A673 (cell line): ENCODE results near the gene HDAC4. TPM values are rescaled to one million over a fixed set of nuclear protein-coding genes. Genes with fewer than 3 reads are reported as not detected.

ENCODE experiments used
- BruUV-seq: library from RNA; stranded (reverse); fragments of 400-500 nt; replicated peaks from 2 replicates; lab custom pipeline; 2021; lab: Mats Ljungman, UMichigan
- CTCF ChIA-PET: fragments of 300-600 bp; sonication (Branson Sonifier 250); formaldehyde crosslinking; loops from one replicate; lab custom pipeline; 2022; ENCODE audit warnings: antibody characterized with exemption; lab: Charles Lee
- POLR2A ChIA-PET: fragments of 300-600 bp; sonication (Branson Sonifier 250); formaldehyde crosslinking; loops from one replicate; lab custom pipeline; 2022; ENCODE audit warnings: antibody characterized with exemption; ENCODE audit not compliant: low non-redundant PET; lab: Charles Lee
- DNase-seq: peaks from one replicate; pipeline ENCODE4 v3.0.0-alpha.2; 2015; ENCODE audit warnings: low spot score
- H3K27ac ChIP-seq: fragments of 200-600 bp; sonication (generic); 2 replicates; pipeline ENCODE4 v1.5.1; 2016; ENCODE audit warnings: mixed run types, low read depth, mild to moderate bottlenecking, mixed read lengths, antibody characterized with exemption, low read length; ENCODE audit not compliant: poor library complexity, severe bottlenecking
- H3K27me3 ChIP-seq: fragments of 200-600 bp; sonication (generic); replicated peaks from 2 replicates; pipeline ENCODE4 v1.6.1; 2017; ENCODE audit warnings: mixed run types, low read depth, mild to moderate bottlenecking, mixed read lengths, antibody characterized with exemption, low read length; ENCODE audit not compliant: insufficient read depth, poor library complexity
- H3K36me3 ChIP-seq: fragments of 200-600 bp; sonication (generic); 2 replicates; pipeline ENCODE4 v1.6.1; 2016; ENCODE audit warnings: mixed run types, mild to moderate bottlenecking, mixed read lengths, antibody characterized with exemption, low read length; ENCODE audit not compliant: insufficient read depth, poor library complexity, severe bottlenecking
- H3K4me1 ChIP-seq: fragments of 200-600 bp; sonication (generic); 2 replicates; pipeline ENCODE4 v1.6.1; 2017; ENCODE audit warnings: mixed run types, mild to moderate bottlenecking, mixed read lengths, antibody characterized with exemption, low read length; ENCODE audit not compliant: insufficient read depth, poor library complexity, severe bottlenecking
- H3K4me3 ChIP-seq: fragments of 200-600 bp; sonication (generic); 2 replicates; pipeline ENCODE4 v1.5.1; 2016; ENCODE audit warnings: low read depth, mixed run types, mild to moderate bottlenecking, mixed read lengths, low read length; ENCODE audit not compliant: poor library complexity, severe bottlenecking
- H3K9me3 ChIP-seq: fragments of 200-600 bp; sonication (generic); 2 replicates; pipeline ENCODE4 v1.6.1; 2016; ENCODE audit warnings: mixed run types, low read depth, mild to moderate bottlenecking, mixed read lengths, antibody characterized with exemption, low read length; ENCODE audit not compliant: poor library complexity, severe bottlenecking
- CTCF ChIP-seq: fragments of 300-800, 200-600 bp; sonication (generic); conservative IDR thresholded peaks from 2 replicates; pipeline ENCODE4 v1.5.1; 2017; ENCODE audit warnings: low read depth, mild to moderate bottlenecking, antibody characterized with exemption, low read length, moderate library complexity, mixed read lengths
- EZH2 ChIP-seq: fragments of 200-600 bp; sonication (generic); IDR thresholded peaks from 2 replicates; pipeline ENCODE4 v1.6.1; 2017; ENCODE audit warnings: borderline replicate concordance, low read depth, mild to moderate bottlenecking, mixed read lengths, antibody characterized with exemption, low read length; ENCODE audit not compliant: poor library complexity, severe bottlenecking
- intact Hi-C: fragments of 100-400 bp; cut with micrococcal nuclease; formaldehyde crosslinking; loops from one replicate; pipeline ENCODE4 v1.10.0; 2022; ENCODE audit not compliant: unreplicated experiment
- total RNA-seq: library from RNA; stranded (reverse); gene quantifications from 2 replicates; pipeline ENCODE4 v1.2.3, GENCODE V29; 2021

Gene HDAC4
- total RNA-seq, 1 experiment from 2014 or later: 40.0 TPM

- peaks cover 22% of the 10 kb centered on the region for H3K4me1 ChIP-seq
- DNase-seq: no peak
- H3K27ac ChIP-seq: peak overlapping the region; percentile 57
- no peaks in the 10 kb centered on the region for H3K9me3 ChIP-seq
- no peak overlapping the region for H3K4me3 ChIP-seq
- no peaks in the 10 kb centered on the region for H3K27me3 ChIP-seq
- intact Hi-C loops: no loop called here
- BruUV-seq: no TSS peak
- ChIA-PET POLR2A (no interaction called here), CTCF (no interaction called here)
- TF ChIP-seq EZH2: no peak
- no peak for TF ChIP-seq CTCF
- H3K36me3 ChIP-seq: no peaks in the 10 kb centered on the region
Measured at GRCh38 chr2:239279508-239280295, 121.1 kb downstream of the HDAC4 start.

GRCh38 chr2:239278941-239279365 lies 121.9 kb downstream of the HDAC4 start:
- H3K4me1 ChIP-seq: peaks cover 27% of the 10 kb centered on the region
- ChIA-PET CTCF (no interaction called here), POLR2A (no interaction called here)
- no peak for TF ChIP-seq CTCF
- no peak for TF ChIP-seq EZH2
- intact Hi-C loops: no loop called here
- H3K9me3 ChIP-seq: no peaks in the 10 kb centered on the region
- H3K4me3 ChIP-seq: no peak overlapping the region
- H3K27me3 ChIP-seq: no peaks in the 10 kb centered on the region
- DNase-seq: no peak
- H3K27ac ChIP-seq: peak overlapping the region; percentile 57
- no TSS peak for BruUV-seq
- H3K36me3 ChIP-seq: no peaks in the 10 kb centered on the region

GRCh38 chr2:239278361-239278760 lies 122.5 kb downstream of the HDAC4 start:
- no TSS peak for BruUV-seq
- no peaks in the 10 kb centered on the region for H3K36me3 ChIP-seq
- H3K9me3 ChIP-seq: no peaks in the 10 kb centered on the region
- DNase-seq: no peak
- ChIA-PET POLR2A (no interaction called here), CTCF (no interaction called here)
- intact Hi-C loops: no loop called here
- TF ChIP-seq EZH2: no peak
- no peak for TF ChIP-seq CTCF
- no peak overlapping the region for H3K27ac ChIP-seq
- H3K27me3 ChIP-seq: no peaks in the 10 kb centered on the region
- H3K4me3 ChIP-seq: no peak overlapping the region
- H3K4me1 ChIP-seq: peaks cover 27% of the 10 kb centered on the region
